OCI-LY1 (cell line): Measurements from ENCODE around the gene GATAD1.

Experiments used
- H2AFZ ChIP-seq: fragments of 200-600 bp; sonication (generic), shearing (Covaris generic); 2 replicates; pipeline ENCODE4 v1.6.0; 2014; ENCODE audit warnings: antibody characterized with exemption, mild to moderate bottlenecking, low read length
- H3F3A ChIP-seq: fragments of 200-600 bp; sonication (generic), shearing (Covaris generic); 2 replicates; pipeline ENCODE4 v1.6.0; 2014; ENCODE audit warnings: mild to moderate bottlenecking, antibody characterized with exemption, low read length, moderate library complexity; ENCODE audit not compliant: insufficient read depth
- H3K27ac ChIP-seq: fragments of 200-600 bp; sonication (generic); 2 replicates; pipeline ENCODE4 v1.5.1; 2014; ENCODE audit warnings: low read length, mixed run types, mild to moderate bottlenecking, low read depth; ENCODE audit not compliant: poor library complexity, severe bottlenecking
- H3K27me3 ChIP-seq: fragments of 200-600 bp; sonication (generic); 2 replicates; pipeline ENCODE4 v1.6.0; 2014; ENCODE audit warnings: antibody characterized with exemption, mild to moderate bottlenecking, low read length, moderate library complexity; ENCODE audit not compliant: insufficient read depth
- H3K36me3 ChIP-seq: fragments of 200-600 bp; sonication (generic); 2 replicates; pipeline ENCODE4 v1.6.1; 2014; ENCODE audit warnings: mild to moderate bottlenecking, antibody characterized with exemption, low read length, moderate library complexity, mixed read lengths; ENCODE audit not compliant: insufficient read depth
- H3K4me1 ChIP-seq: fragments of 200-600 bp; sonication (generic); 2 replicates; pipeline ENCODE4 v1.5.1; 2014; ENCODE audit warnings: mild to moderate bottlenecking, low read length, moderate library complexity; ENCODE audit not compliant: insufficient read depth, severe bottlenecking
- H3K4me2 ChIP-seq: fragments of 200-600 bp; sonication (generic), shearing (Covaris generic); 2 replicates; pipeline ENCODE4 v1.6.1; 2014; ENCODE audit warnings: low read length
- H3K4me3 ChIP-seq: fragments of 200-600 bp; sonication (generic); 2 replicates; pipeline ENCODE4 v1.5.1; 2014; ENCODE audit warnings: low read length, low read depth, mild to moderate bottlenecking, mixed read lengths; ENCODE audit not compliant: poor library complexity, severe bottlenecking
- H3K79me2 ChIP-seq: fragments of 200-600 bp; shearing (Covaris generic); 2 replicates; pipeline ENCODE4 v1.6.1; 2016; ENCODE audit warnings: mixed run types, low read length, mixed read lengths; ENCODE audit not compliant: insufficient read depth
- H3K9ac ChIP-seq: fragments of 200-600 bp; sonication (generic), shearing (Covaris generic); 2 replicates; pipeline ENCODE4 v1.6.1; 2014; ENCODE audit warnings: mild to moderate bottlenecking, low read length, mixed read lengths
- H3K9me2 ChIP-seq: fragments of 200-600 bp; sonication (generic), shearing (Covaris generic); 2 replicates; pipeline ENCODE4 v1.6.1; 2014; ENCODE audit warnings: low read depth, mild to moderate bottlenecking, low read length, mixed read lengths
- H3K9me3 ChIP-seq: fragments of 200-600 bp; shearing (Covaris generic); 2 replicates; pipeline ENCODE4 v1.6.1; 2014; ENCODE audit warnings: low read length, mixed read lengths
- H4K20me1 ChIP-seq: fragments of 200-600 bp; sonication (generic), shearing (Covaris generic); 2 replicates; pipeline ENCODE4 v1.6.0; 2016; ENCODE audit warnings: mild to moderate bottlenecking, low read length; ENCODE audit not compliant: insufficient read depth
- EZH2 ChIP-seq: fragments of 200-600 bp; sonication (generic), shearing (Covaris generic); IDR thresholded peaks from 2 replicates; pipeline ENCODE4 v1.8.0; 2017; ENCODE audit warnings: borderline replicate concordance, mixed run types, mild to moderate bottlenecking, antibody characterized with exemption, low read length, moderate library complexity, mixed read lengths
- TF ChIP-seq, protein P1 (sequence below): fragments of 200-600 bp; sonication (generic), shearing (Covaris generic); IDR thresholded peaks from 2 replicates; pipeline ENCODE4 v1.5.1; 2017; ENCODE audit warnings: mild to moderate bottlenecking, antibody characterized with exemption, low read length, moderate library complexity, mixed read lengths

GATAD1 gene

DNA sequence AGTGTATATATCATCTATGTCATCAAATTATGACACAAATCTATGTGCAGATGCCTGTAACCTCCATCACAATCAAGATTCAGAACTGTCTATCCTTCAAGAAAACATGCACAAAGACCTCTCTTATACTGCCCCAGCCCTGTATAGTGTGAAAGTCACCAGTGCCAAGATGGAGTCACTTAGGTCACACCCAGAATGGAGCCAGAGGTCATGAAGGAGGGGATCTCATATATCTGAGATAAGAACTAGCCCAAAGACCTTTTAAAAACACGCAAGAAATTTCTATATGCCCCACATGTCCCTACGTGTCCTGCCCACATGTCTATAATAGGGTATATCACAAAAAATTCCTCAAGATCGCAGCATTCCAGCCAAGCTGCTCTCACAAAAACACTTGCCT, 20.1 kb upstream of the GATAD1 start:
- Histone ChIP-seq H3K27ac (no peak overlapping the region), H3K36me3 (no peaks in the 10 kb centered on the region; the same call in 1 of the 2 replicates), H3K9me3 (no peaks in the 10 kb centered on the region), H4K20me1 (no peaks in the 10 kb centered on the region), H3K9ac (no peak overlapping the region), H3K27me3 (no peaks in the 10 kb centered on the region), H3K4me3 (no peak overlapping the region), H3K79me2 (no peaks in the 10 kb centered on the region), H3K9me2 (no peaks in the 10 kb centered on the region), H3K4me1 (peaks cover 25% of the 10 kb centered on the region), H2AFZ (no peak overlapping the region), H3K4me2 (no peak overlapping the region), H3F3A (no peaks in the 10 kb centered on the region)
- no peak for TF ChIP-seq EZH2
- TF ChIP-seq, protein P1, sequence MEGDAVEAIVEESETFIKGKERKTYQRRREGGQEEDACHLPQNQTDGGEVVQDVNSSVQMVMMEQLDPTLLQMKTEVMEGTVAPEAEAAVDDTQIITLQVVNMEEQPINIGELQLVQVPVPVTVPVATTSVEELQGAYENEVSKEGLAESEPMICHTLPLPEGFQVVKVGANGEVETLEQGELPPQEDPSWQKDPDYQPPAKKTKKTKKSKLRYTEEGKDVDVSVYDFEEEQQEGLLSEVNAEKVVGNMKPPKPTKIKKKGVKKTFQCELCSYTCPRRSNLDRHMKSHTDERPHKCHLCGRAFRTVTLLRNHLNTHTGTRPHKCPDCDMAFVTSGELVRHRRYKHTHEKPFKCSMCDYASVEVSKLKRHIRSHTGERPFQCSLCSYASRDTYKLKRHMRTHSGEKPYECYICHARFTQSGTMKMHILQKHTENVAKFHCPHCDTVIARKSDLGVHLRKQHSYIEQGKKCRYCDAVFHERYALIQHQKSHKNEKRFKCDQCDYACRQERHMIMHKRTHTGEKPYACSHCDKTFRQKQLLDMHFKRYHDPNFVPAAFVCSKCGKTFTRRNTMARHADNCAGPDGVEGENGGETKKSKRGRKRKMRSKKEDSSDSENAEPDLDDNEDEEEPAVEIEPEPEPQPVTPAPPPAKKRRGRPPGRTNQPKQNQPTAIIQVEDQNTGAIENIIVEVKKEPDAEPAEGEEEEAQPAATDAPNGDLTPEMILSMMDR: no peak

DNA sequence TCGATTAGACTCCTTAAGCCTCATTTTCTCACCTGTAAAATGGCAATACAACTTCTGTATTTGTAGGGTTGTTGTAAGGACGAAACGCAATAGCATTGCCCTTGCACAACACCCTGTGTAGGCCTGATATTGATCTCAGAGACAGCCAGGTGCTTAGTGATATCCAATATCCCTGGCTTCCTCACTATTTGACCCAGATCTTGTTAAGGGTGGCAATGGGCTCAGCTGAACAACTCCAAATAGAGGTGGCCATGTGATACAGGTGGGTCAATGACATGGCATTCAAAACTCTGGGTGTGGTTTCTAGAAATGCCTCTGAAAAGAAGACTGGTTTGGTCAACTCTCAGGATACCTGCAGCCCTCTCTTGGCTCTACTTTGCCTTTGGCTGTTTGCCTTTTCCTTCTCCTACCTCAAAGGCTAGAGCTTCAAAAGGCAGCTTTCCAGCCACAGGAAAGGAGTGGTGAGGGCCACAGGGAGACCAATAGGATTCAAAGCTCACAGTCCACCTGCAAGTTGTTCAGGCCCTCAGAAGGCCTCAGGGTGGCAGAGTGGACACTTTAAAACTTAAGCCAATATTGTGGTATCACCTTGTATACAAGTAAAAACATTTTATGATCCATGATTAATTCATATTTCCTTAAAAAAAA, 14.9 kb upstream of the GATAD1 start:
- H3K36me3 ChIP-seq: no peaks in the 10 kb centered on the region; the same call in 1 of the 2 replicates
- no peaks in the 10 kb centered on the region for H4K20me1 ChIP-seq
- H3K9ac ChIP-seq: no peak overlapping the region
- TF ChIP-seq EZH2: no peak
- TF ChIP-seq, protein P1: no peak
- no peaks in the 10 kb centered on the region for H3K9me3 ChIP-seq
- no peak overlapping the region for H3K4me3 ChIP-seq
- no peak overlapping the region for H3K4me2 ChIP-seq
- H3K4me1 ChIP-seq: no peaks in the 10 kb centered on the region
- H2AFZ ChIP-seq: no peak overlapping the region
- H3K9me2 ChIP-seq: no peaks in the 10 kb centered on the region
- H3K27me3 ChIP-seq: no peaks in the 10 kb centered on the region
- H3K27ac ChIP-seq: no peak overlapping the region
- H3F3A ChIP-seq: no peaks in the 10 kb centered on the region
- H3K79me2 ChIP-seq: no peaks in the 10 kb centered on the region

DNA sequence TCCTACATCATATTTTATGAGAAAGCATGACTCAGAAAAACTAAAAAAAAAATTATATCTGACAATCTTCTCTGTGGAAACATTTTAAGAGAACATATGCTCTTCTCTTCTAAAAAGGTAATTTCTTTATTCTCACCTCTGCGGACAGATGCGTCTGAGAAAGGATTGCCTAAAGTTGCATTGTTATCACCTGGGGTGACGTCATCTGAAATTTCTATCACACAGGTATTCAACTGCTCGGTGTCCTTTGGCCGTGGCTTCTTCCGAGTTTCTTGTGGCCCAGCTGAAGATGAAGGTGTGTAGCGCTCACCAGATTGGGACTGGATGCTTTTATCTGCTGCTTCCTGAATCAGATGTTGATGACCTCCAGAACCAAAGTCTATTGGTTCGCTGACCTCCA, 14.3 kb upstream of the GATAD1 start:
- no peaks in the 10 kb centered on the region for H3K27me3 ChIP-seq
- H3F3A ChIP-seq: no peaks in the 10 kb centered on the region
- H4K20me1 ChIP-seq: no peaks in the 10 kb centered on the region
- no peak overlapping the region for H3K4me3 ChIP-seq
- no peaks in the 10 kb centered on the region for H3K9me2 ChIP-seq
- TF ChIP-seq, protein P1: no peak
- no peak for TF ChIP-seq EZH2
- no peak overlapping the region for H2AFZ ChIP-seq
- no peaks in the 10 kb centered on the region for H3K9me3 ChIP-seq
- H3K4me1 ChIP-seq: no peaks in the 10 kb centered on the region
- no peaks in the 10 kb centered on the region; the same call in 1 of the 2 replicates for H3K36me3 ChIP-seq
- H3K27ac ChIP-seq: no peak overlapping the region
- H3K9ac ChIP-seq: no peak overlapping the region
- no peaks in the 10 kb centered on the region for H3K79me2 ChIP-seq
- no peak overlapping the region for H3K4me2 ChIP-seq
